SK-N-SH (cell line): ENCODE data around the gene NHS. TPM values are rescaled to one million over a fixed set of nuclear protein-coding genes. Genes with fewer than 3 reads are reported as not detected.

Source experiments
- CTCF ChIA-PET: fragments of 300-600, 350-600 bp; formaldehyde crosslinking; extraction: SDS; loops from one replicate; lab custom pipeline; 2021; lab: Yijun Ruan, JAX
- POLR2A ChIA-PET: fragments of 350-600 bp; sonication (Branson Sonifier 250); formaldehyde crosslinking; extraction: SDS; loops from one replicate; lab custom pipeline; 2020; ENCODE audit warnings: antibody characterized with exemption, inconsistent platforms; lab: Yijun Ruan, JAX
- DNase-seq: peaks from one replicate; pipeline ENCODE4 v3.0.0; 2012
- H2AFZ ChIP-seq: fragments of 200-600 bp; sonication (generic); 2 replicates; pipeline ENCODE4 v1.8.1; 2016; ENCODE audit warnings: antibody characterized with exemption, mild to moderate bottlenecking, low read depth
- H3F3A ChIP-seq: fragments of 200-600 bp; sonication (generic); replicated peaks from 2 replicates; pipeline ENCODE3; 2016; ENCODE audit warnings: antibody characterized with exemption, mild to moderate bottlenecking; ENCODE audit not compliant: insufficient read depth
- H3K27ac ChIP-seq, 2 experiments: fragments of 200-500 bp in 1 of 2; fragments of 200-600 bp in 1 of 2; sonication (Bioruptor generic) in 1 of 2; sonication (generic), shearing (Covaris generic) in 1 of 2; 2 replicates each; pipeline versions ENCODE4 v1.5.1 to v1.6.1; 2014 to 2016; ENCODE audit warnings: low read depth in 2 of 2, inconsistent platforms in 1 of 2, low read length in 1 of 2, mild to moderate bottlenecking in 1 of 2, mixed read lengths in 1 of 2
- H3K27me3 ChIP-seq: fragments of 200-600 bp; sonication (generic), shearing (Covaris generic); 2 replicates; pipeline ENCODE4 v1.6.1; 2016; ENCODE audit warnings: mixed run types; ENCODE audit not compliant: insufficient read depth
- H3K36me3 ChIP-seq, 2 experiments: fragments of 200-500 bp in 1 of 2; fragments of 200-600 bp in 1 of 2; sonication (Bioruptor generic) in 1 of 2; sonication (generic) in 1 of 2; replicated peaks in 1 of 2; 2 replicates each; pipeline versions ENCODE3 to v1.5.1; 2014 to 2016; ENCODE audit warnings: low read length in 1 of 2, mild to moderate bottlenecking in 1 of 2; ENCODE audit not compliant: insufficient read depth in 2 of 2, control insufficient read depth in 1 of 2
- H3K4me1 ChIP-seq, 2 experiments: fragments of 200-500 bp in 1 of 2; fragments of 200-600 bp in 1 of 2; sonication (Bioruptor generic) in 1 of 2; sonication (generic), shearing (Covaris generic) in 1 of 2; 2 replicates each; pipeline versions ENCODE4 v1.5.1 to v1.6.1; 2014 to 2016; ENCODE audit warnings: low read depth in 1 of 2, low read length in 1 of 2, mixed run types in 1 of 2; ENCODE audit not compliant: insufficient read depth in 2 of 2, control insufficient read depth in 1 of 2
- H3K4me2 ChIP-seq: fragments of 200-600 bp; sonication (generic), shearing (Covaris generic); 2 replicates; pipeline ENCODE4 v1.6.1; 2017; ENCODE audit warnings: mixed run types
- H3K4me3 ChIP-seq, 2 experiments: fragments of 200-500 bp in 1 of 2; fragments of 200-600 bp in 1 of 2; sonication (Bioruptor generic) in 1 of 2; sonication (generic), shearing (Covaris generic) in 1 of 2; 2 replicates each; pipeline versions ENCODE4 v1.5.1 to v1.8.1; 2014 to 2016; ENCODE audit warnings: low read depth in 2 of 2, inconsistent platforms in 1 of 2, low read length in 1 of 2, mild to moderate bottlenecking in 1 of 2, mixed read lengths in 1 of 2, moderate library complexity in 1 of 2
- H3K79me2 ChIP-seq: fragments of 200-600 bp; sonication (generic); 2 replicates; pipeline ENCODE4 v1.8.1; 2017; ENCODE audit warnings: mild to moderate bottlenecking; ENCODE audit not compliant: insufficient read depth
- H3K9ac ChIP-seq: fragments of 200-600 bp; sonication (generic); 2 replicates; pipeline ENCODE4 v1.6.1; 2017; ENCODE audit warnings: mixed run types
- H3K9me2 ChIP-seq: fragments of 200-600 bp; sonication (generic); 2 replicates; pipeline ENCODE4 v1.6.1; 2017; ENCODE audit warnings: mixed run types
- H3K9me3 ChIP-seq: fragments of 200-600 bp; sonication (generic); 2 replicates; pipeline ENCODE4 v1.6.1; 2017; ENCODE audit warnings: mixed run types, mild to moderate bottlenecking, moderate library complexity
- H4K20me1 ChIP-seq: fragments of 200-600 bp; sonication (generic); 2 replicates; pipeline ENCODE4 v1.6.1; 2017; ENCODE audit warnings: mild to moderate bottlenecking, mixed run types; ENCODE audit not compliant: insufficient read depth
- CHD2 ChIP-seq: fragments of 150-350 bp; IDR thresholded peaks from 2 replicates; pipeline ENCODE4 v1.6.1; 2018; ENCODE audit warnings: low read length; ENCODE audit not compliant: partially characterized antibody
- ELF1 ChIP-seq: IDR thresholded peaks from 2 replicates; pipeline ENCODE4 v1.4.0; 2012
- EP300 ChIP-seq, 2 experiments: IDR thresholded peaks; 2 replicates each; pipeline versions ENCODE4 v1.4.0 to v1.6.1; 2012; ENCODE audit warnings: borderline replicate concordance in 1 of 2, low read depth in 1 of 2, low read length in 1 of 2
- EZH2phosphoT487 ChIP-seq: fragments of 200-600 bp; sonication (generic); IDR thresholded peaks from 2 replicates; pipeline ENCODE4 v1.6.1; 2017; ENCODE audit warnings: low read depth, mixed run types, mild to moderate bottlenecking, antibody characterized with exemption, moderate library complexity, borderline replicate concordance
- FOXM1 ChIP-seq: IDR thresholded peaks from 2 replicates; pipeline ENCODE4 v1.4.0; 2012; ENCODE audit warnings: low read depth, mild to moderate bottlenecking
- GABPA ChIP-seq: IDR thresholded peaks from 2 replicates; pipeline ENCODE4 v1.4.0; 2012; ENCODE audit warnings: low read depth, mild to moderate bottlenecking
- GATA2 ChIP-seq: sonication (generic); formaldehyde crosslinking; IDR thresholded peaks from 2 replicates; pipeline ENCODE4 v1.5.0; 2020; ENCODE audit warnings: mild to moderate bottlenecking, missing genetic modification reagents
- JUND ChIP-seq: IDR thresholded peaks from 2 replicates; pipeline ENCODE4 v1.4.0; 2012
- MXI1 ChIP-seq: IDR thresholded peaks from 2 replicates; pipeline ENCODE4 v1.6.1; 2012; ENCODE audit warnings: mild to moderate bottlenecking, low read depth, low read length, improper control_type of control experiment
- NFIC ChIP-seq: IDR thresholded peaks from 2 replicates; pipeline ENCODE4 v1.4.0; 2012; ENCODE audit warnings: borderline replicate concordance
- NRF1 ChIP-seq: IDR thresholded peaks from 2 replicates; pipeline ENCODE4 v1.6.1; 2012; ENCODE audit warnings: low read depth, mild to moderate bottlenecking, low read length
- POLR2AphosphoS5 ChIP-seq: IDR thresholded peaks from 2 replicates; pipeline ENCODE4 v1.6.1; 2012; ENCODE audit warnings: low read depth, low read length
- RAD21 ChIP-seq: IDR thresholded peaks from 2 replicates; pipeline ENCODE4 v1.6.1; 2012; ENCODE audit warnings: mild to moderate bottlenecking, low read length
- RFX5 ChIP-seq: IDR thresholded peaks from 2 replicates; pipeline ENCODE4 v1.6.1; 2012; ENCODE audit warnings: mild to moderate bottlenecking, improper control_type of control experiment, low read length
- RXRA ChIP-seq: IDR thresholded peaks from 2 replicates; pipeline ENCODE4 v1.4.0; 2012; ENCODE audit warnings: low read depth, mild to moderate bottlenecking, borderline replicate concordance
- SIN3A ChIP-seq: IDR thresholded peaks from 2 replicates; pipeline ENCODE4 v1.6.1; 2012; ENCODE audit warnings: low read depth, mild to moderate bottlenecking, low read length, moderate library complexity, borderline replicate concordance
- TEAD4 ChIP-seq: IDR thresholded peaks from 2 replicates; pipeline ENCODE4 v1.4.0; 2012; ENCODE audit warnings: mild to moderate bottlenecking, borderline replicate concordance; ENCODE audit not compliant: insufficient read depth
- WGBS: methylation state at CpG from one replicate; pipeline ENCODE4 v1.1.6; 2017; ENCODE audit warnings: low lambda C conversion rate; 5-methylcytosine and 5-hydroxymethylcytosine counted together
- polyA plus RNA-seq, 3 experiments: library from polyadenylated mRNA; depleted of rRNA; stranded (reverse); fragments of >200 nt; gene quantifications; 2 replicates each; pipeline ENCODE4 v1.2.3, GENCODE V29; 2012
- TF ChIP-seq, protein P1 (sequence below): IDR thresholded peaks from 2 replicates; pipeline ENCODE4 v1.4.0; 2012; ENCODE audit warnings: low read depth, borderline replicate concordance
- TF ChIP-seq, protein P2 (sequence below): fragments of 200-600 bp; sonication (generic); IDR thresholded peaks from 2 replicates; pipeline ENCODE4 v1.6.1; 2017; ENCODE audit warnings: antibody characterized with exemption, mild to moderate bottlenecking, moderate library complexity
- TF ChIP-seq, protein P3 (sequence below): IDR thresholded peaks from 2 replicates; pipeline ENCODE4 v1.4.0; 2012; ENCODE audit warnings: low read depth

NHS gene
- polyA plus RNA-seq, 1 of the 3 experiments (the other 2 are of a cell fraction), result 1.0 TPM

DNA sequence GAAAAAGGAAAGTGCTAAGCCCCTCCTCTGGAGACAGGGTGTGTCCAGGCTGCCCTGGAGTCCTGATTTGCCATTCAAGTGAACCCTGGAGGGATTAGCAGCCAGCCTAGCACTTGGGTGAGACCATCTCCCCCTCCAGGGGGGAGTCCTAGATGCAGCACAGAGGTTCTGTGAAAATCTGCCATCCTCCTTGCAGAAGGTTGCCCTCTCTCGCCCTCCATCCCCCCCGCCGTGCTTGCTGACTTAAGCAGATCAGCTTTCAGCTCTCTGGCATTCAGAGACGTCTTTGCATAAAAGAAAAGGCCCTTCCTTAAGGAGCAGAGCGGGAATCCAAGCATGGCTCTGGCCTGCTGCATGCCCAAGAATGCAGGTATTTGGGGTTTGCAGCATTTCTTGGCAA, 260.2 kb downstream of the NHS start:
- WGBS, result 63% methylated on average over 5 of the region's 5 CpGs
- H3F3A ChIP-seq, result no peaks in the 10 kb centered on the region
- CTCF ChIA-PET, result no interaction called here
- TF ChIP-seq GATA2 (CRISPR knock-in tag) (no peak), ELF1 (no peak), JUND (no peak), CHD2 (no peak), EZH2phosphoT487 (no peak), NRF1 (no peak), RXRA (no peak), POLR2AphosphoS5 (no peak), RFX5 (no peak), RAD21 (no peak), GABPA (no peak), FOXM1 (no peak), MXI1 (no peak), NFIC (no peak), SIN3A (no peak), EP300 (IDR thresholded peaks at IDR 0.05; ENCODE audit: borderline replicate concordance in 1 of 2, low read depth in 1 of 2, low read length in 1 of 2) (no peak)
- TF ChIP-seq, protein P1, sequence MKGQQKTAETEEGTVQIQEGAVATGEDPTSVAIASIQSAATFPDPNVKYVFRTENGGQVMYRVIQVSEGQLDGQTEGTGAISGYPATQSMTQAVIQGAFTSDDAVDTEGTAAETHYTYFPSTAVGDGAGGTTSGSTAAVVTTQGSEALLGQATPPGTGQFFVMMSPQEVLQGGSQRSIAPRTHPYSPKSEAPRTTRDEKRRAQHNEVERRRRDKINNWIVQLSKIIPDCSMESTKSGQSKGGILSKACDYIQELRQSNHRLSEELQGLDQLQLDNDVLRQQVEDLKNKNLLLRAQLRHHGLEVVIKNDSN, result no peak
- TF ChIP-seq, protein P2, sequence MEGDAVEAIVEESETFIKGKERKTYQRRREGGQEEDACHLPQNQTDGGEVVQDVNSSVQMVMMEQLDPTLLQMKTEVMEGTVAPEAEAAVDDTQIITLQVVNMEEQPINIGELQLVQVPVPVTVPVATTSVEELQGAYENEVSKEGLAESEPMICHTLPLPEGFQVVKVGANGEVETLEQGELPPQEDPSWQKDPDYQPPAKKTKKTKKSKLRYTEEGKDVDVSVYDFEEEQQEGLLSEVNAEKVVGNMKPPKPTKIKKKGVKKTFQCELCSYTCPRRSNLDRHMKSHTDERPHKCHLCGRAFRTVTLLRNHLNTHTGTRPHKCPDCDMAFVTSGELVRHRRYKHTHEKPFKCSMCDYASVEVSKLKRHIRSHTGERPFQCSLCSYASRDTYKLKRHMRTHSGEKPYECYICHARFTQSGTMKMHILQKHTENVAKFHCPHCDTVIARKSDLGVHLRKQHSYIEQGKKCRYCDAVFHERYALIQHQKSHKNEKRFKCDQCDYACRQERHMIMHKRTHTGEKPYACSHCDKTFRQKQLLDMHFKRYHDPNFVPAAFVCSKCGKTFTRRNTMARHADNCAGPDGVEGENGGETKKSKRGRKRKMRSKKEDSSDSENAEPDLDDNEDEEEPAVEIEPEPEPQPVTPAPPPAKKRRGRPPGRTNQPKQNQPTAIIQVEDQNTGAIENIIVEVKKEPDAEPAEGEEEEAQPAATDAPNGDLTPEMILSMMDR, result no peak
- TF ChIP-seq, protein P3, sequence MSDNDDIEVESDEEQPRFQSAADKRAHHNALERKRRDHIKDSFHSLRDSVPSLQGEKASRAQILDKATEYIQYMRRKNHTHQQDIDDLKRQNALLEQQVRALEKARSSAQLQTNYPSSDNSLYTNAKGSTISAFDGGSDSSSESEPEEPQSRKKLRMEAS, result no peak
- no peak overlapping the region for H3K27ac ChIP-seq
- H3K4me3 ChIP-seq, result no peak overlapping the region
- H3K36me3 ChIP-seq, result no peaks in the 10 kb centered on the region
- POLR2A ChIA-PET, result no interaction called here
- H3K4me2 ChIP-seq, result no peak overlapping the region
- no peaks in the 10 kb centered on the region for H3K27me3 ChIP-seq
- H3K9me3 ChIP-seq, result no peaks in the 10 kb centered on the region
- H3K9me2 ChIP-seq, result no peaks in the 10 kb centered on the region
- no peaks in the 10 kb centered on the region for H3K79me2 ChIP-seq
- peaks cover 0 to 3% of the 10 kb centered on the region in 2 experiments; a peak in 1 of 4 replicates for H3K4me1 ChIP-seq
- no peaks in the 10 kb centered on the region for H4K20me1 ChIP-seq
- DNase-seq, result no peak
- H2AFZ ChIP-seq, result no peak overlapping the region
- no peak overlapping the region for H3K9ac ChIP-seq

DNA sequence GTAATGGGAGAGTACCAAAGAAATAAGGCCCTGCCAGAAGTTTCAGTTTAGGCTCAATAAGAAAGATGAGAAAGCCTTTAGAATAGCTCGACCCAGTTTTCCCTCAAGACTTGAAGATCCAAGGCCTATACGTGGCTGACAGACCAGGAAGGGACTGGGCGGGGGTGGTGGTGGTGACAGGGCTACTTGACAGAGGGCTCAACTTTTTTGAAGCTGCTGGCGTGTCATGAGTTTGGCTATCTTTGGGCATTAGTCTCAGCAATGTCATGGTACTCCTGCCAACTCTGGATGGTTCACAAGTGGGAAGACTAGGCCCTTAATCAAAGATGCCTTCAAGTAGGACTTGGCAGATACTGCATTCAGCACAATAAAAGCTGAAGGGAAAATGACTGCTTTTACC, 262.2 kb downstream of the NHS start:
- Histone ChIP-seq H3K4me3 (no peak overlapping the region), H3K9me2 (no peaks in the 10 kb centered on the region), H3K27me3 (no peaks in the 10 kb centered on the region), H3K9ac (no peak overlapping the region)
- TF ChIP-seq, protein P2, result no peak
- TF ChIP-seq SIN3A (no peak), TEAD4 (no peak)
- TF ChIP-seq, all 33 proteins: peak for 0
- Histone ChIP-seq H3F3A (no peaks in the 10 kb centered on the region), H3K27ac (no peak overlapping the region), H3K9me3 (no peaks in the 10 kb centered on the region), H2AFZ (no peak overlapping the region), H4K20me1 (no peaks in the 10 kb centered on the region), H3K4me2 (no peak overlapping the region), H3K36me3 (no peaks in the 10 kb centered on the region), H3K4me1 (peaks cover 0 to 3% of the 10 kb centered on the region in 2 experiments; a peak in 1 of 4 replicates), H3K79me2 (no peaks in the 10 kb centered on the region)
- DNase-seq, result no peak
- CTCF ChIA-PET, result no interaction called here
- WGBS, result 48% methylated on average over 4 of the region's 4 CpGs
- POLR2A ChIA-PET, result no interaction called here
